Measurements from ENCODE around the gene CDH4. TPM values are rescaled to one million over a fixed set of nuclear protein-coding genes. Genes with fewer than 3 reads are reported as not detected.

The CDH4 gene
- total RNA-seq, 1 donor from 2014 or later = not detected

DNA sequence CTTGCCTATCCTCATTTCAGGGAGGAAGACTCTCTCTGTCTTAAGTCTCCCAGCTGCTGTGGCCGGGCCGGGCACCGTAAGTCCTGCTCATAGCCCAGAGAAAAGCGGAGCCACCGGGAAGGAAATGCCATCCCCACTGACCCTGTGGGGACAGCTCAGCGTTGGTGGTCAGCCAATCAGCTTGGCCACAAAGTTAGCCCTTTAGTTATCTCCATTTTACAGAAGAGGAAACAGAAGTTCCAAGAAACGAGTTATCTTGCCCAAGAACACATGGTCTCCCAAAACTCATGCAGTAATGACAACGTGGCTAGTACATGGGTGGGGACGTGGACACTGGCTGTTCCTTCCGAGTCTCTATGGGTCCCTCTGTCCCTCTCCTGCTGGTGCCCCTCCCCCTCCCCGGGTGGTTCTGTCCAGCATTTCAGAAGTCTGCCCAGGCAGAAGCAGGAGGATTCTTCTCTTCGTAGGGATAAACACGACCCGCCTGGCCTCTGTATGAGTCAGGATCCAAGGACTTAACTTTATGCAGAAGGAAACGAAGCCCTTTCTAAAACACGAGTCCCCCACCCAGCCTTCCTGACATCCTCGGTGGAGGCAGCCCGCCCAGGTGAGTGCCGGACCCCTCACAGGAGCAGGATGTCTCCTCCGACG, 273.8 kb downstream of the CDH4 start:
- Mint-ChIP-seq H3K9me3 (no peaks in the 10 kb centered on the region), H3K4me3 (no peak overlapping the region), H3K4me1 (no peaks in the 10 kb centered on the region), H3K36me3 (ENCODE audit: low read depth) (no peaks in the 10 kb centered on the region), H3K27me3 (no peaks in the 10 kb centered on the region), H3K27ac (no peak overlapping the region)
- CTCF ChIA-PET = no interaction called here
- POLR2A ChIA-PET = no interaction called here
- intact Hi-C loops (cut with micrococcal nuclease) = no loop called here
- DNase-seq (no peak), ATAC-seq (ENCODE audit: low read depth) (no peak)
- TF ChIP-seq, protein P1, sequence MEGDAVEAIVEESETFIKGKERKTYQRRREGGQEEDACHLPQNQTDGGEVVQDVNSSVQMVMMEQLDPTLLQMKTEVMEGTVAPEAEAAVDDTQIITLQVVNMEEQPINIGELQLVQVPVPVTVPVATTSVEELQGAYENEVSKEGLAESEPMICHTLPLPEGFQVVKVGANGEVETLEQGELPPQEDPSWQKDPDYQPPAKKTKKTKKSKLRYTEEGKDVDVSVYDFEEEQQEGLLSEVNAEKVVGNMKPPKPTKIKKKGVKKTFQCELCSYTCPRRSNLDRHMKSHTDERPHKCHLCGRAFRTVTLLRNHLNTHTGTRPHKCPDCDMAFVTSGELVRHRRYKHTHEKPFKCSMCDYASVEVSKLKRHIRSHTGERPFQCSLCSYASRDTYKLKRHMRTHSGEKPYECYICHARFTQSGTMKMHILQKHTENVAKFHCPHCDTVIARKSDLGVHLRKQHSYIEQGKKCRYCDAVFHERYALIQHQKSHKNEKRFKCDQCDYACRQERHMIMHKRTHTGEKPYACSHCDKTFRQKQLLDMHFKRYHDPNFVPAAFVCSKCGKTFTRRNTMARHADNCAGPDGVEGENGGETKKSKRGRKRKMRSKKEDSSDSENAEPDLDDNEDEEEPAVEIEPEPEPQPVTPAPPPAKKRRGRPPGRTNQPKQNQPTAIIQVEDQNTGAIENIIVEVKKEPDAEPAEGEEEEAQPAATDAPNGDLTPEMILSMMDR (IDR thresholded peaks at IDR 0.05) = no peak

DNA sequence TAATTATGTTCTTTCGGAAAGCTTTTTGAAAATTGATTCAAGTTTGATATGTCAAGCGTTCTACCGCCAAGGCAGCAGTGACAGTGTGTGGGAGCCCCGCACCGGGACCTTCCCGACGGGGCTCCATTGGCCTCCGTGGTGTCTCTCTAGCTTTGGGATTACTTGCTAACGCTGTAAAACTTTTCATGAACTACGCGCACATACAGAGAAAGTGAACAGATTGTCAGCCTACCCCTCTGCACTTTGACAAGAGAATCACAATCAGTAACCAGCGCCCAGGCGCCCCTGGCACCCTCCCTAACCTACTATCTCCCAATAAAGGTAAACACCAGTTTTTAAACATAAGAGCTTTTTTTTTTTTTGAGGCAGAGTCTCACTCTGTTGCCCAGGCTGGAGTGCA, 274.8 kb downstream of the CDH4 start:
- no peak overlapping the region for H3K27ac Mint-ChIP-seq
- DNase-seq (no peak), ATAC-seq (ENCODE audit: low read depth) (no peak)
- ChIA-PET POLR2A (no interaction called here), CTCF (no interaction called here)
- intact Hi-C loops (cut with micrococcal nuclease) = no loop called here
- H3K4me1 Mint-ChIP-seq = no peaks in the 10 kb centered on the region
- H3K4me3 Mint-ChIP-seq = no peak overlapping the region
- no peaks in the 10 kb centered on the region for H3K27me3 Mint-ChIP-seq
- H3K9me3 Mint-ChIP-seq = no peaks in the 10 kb centered on the region
- TF ChIP-seq, protein P1 (IDR thresholded peaks at IDR 0.05) = no peak
- H3K36me3 Mint-ChIP-seq (ENCODE audit: low read depth) = no peaks in the 10 kb centered on the region

DNA sequence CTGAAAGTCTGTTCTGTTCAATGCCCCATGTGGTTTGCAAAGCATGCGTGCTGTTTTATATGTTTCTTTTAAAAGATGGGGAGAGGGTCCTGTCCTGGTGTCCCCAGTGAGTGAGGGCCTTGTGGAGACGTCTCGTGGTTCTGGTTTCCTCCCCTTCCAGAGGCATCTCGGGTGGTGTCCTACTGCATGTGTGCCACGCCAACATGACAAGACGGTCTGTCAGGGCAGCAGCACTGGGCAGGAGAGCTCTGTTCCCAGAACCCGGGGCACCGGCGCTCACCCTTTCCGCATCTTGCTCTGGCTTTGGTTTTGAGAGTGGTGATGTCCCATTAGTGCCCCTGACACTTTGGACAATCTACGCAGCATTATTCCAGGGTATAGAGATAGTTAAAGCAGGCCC, 275.6 kb downstream of the CDH4 start:
- H3K4me3 Mint-ChIP-seq = no peak overlapping the region
- no peaks in the 10 kb centered on the region for H3K27me3 Mint-ChIP-seq
- no peaks in the 10 kb centered on the region for H3K36me3 Mint-ChIP-seq (ENCODE audit: low read depth)
- H3K9me3 Mint-ChIP-seq = no peaks in the 10 kb centered on the region
- no peak overlapping the region for H3K27ac Mint-ChIP-seq
- ChIA-PET CTCF (no interaction called here), POLR2A (no interaction called here)
- intact Hi-C loops (cut with micrococcal nuclease) = no loop called here
- TF ChIP-seq, protein P1 (IDR thresholded peaks at IDR 0.05) = no peak
- no peaks in the 10 kb centered on the region for H3K4me1 Mint-ChIP-seq
- ATAC-seq (ENCODE audit: low read depth) (no peak), DNase-seq (no peak)

DNA sequence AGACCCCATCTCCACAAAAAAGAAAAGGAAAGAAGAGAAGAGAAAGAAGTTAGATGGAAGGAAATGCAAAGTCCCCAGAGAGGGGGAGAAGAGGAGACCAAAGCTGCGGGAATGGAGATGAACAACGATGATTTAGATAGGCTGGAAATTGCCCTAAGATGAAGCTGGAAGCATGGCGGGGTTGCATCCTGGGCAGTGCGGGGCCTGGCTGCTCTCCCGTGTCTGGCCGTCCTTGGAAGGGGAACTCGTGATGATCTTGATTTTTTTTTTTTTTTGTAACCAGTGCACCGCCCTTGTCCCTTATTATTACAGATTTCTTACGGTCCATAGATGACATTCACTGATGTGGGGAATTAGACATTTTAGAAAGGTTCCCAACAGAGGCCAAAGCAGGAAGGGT, 276.5 kb downstream of the CDH4 start:
- Mint-ChIP-seq H3K4me3 (no peak overlapping the region), H3K27me3 (no peaks in the 10 kb centered on the region), H3K27ac (no peak overlapping the region), H3K36me3 (ENCODE audit: low read depth) (no peaks in the 10 kb centered on the region), H3K9me3 (no peaks in the 10 kb centered on the region), H3K4me1 (no peaks in the 10 kb centered on the region)
- ChIA-PET CTCF (no interaction called here), POLR2A (no interaction called here)
- TF ChIP-seq, protein P1 (IDR thresholded peaks at IDR 0.05) = no peak
- DNase-seq = no peak
- ATAC-seq (ENCODE audit: low read depth) = no peak
- intact Hi-C loops (cut with micrococcal nuclease) = no loop called here

GRCh38 chr20:61529354-61529753, 277.3 kb downstream of the CDH4 start:
- no peaks in the 10 kb centered on the region for H3K9me3 Mint-ChIP-seq
- ChIA-PET CTCF (no interaction called here), POLR2A (no interaction called here)
- H3K4me3 Mint-ChIP-seq = no peak overlapping the region
- DNase-seq (no peak), ATAC-seq (ENCODE audit: low read depth) (no peak)
- intact Hi-C loops (cut with micrococcal nuclease) = no loop called here
- no peaks in the 10 kb centered on the region for H3K36me3 Mint-ChIP-seq (ENCODE audit: low read depth)
- no peaks in the 10 kb centered on the region for H3K4me1 Mint-ChIP-seq
- H3K27me3 Mint-ChIP-seq = no peaks in the 10 kb centered on the region
- TF ChIP-seq, protein P1 (IDR thresholded peaks at IDR 0.05) = no peak
- no peak overlapping the region for H3K27ac Mint-ChIP-seq

Data from activated B cell treated with CpG ODN at 0.5 μM for 24 hours (primary cell).